HepG2 (cell line): Measurements from ENCODE around the gene AKAIN1. TPM values are rescaled to one million over a fixed set of nuclear protein-coding genes. Genes with fewer than 3 reads are reported as not detected.

Experiments
- ETV6 ChIP-seq: sonication (generic); formaldehyde crosslinking; conservative IDR thresholded peaks from 2 replicates; pipeline ENCODE4 v1.4.0; 2020; ENCODE audit warnings: missing genetic modification reagents
- FLYWCH1 ChIP-seq: sonication (generic); formaldehyde crosslinking; IDR thresholded peaks from 2 replicates; pipeline ENCODE4 v1.8.1; 2023; ENCODE audit warnings: mild to moderate bottlenecking, missing genetic modification reagents
- KLF9 ChIP-seq: IDR thresholded peaks from 2 replicates; pipeline ENCODE4 v1.6.1; 2016; ENCODE audit warnings: low read depth
- PRMT3 ChIP-seq: sonication (generic); formaldehyde crosslinking; IDR thresholded peaks from 2 replicates; pipeline ENCODE4 v1.8.1; 2022; ENCODE audit warnings: low read depth, mild to moderate bottlenecking, moderate library complexity, missing genetic modification reagents, borderline replicate concordance
- REL ChIP-seq: sonication (generic); formaldehyde crosslinking; conservative IDR thresholded peaks from 2 replicates; pipeline ENCODE4 v1.8.0; 2022; ENCODE audit warnings: mild to moderate bottlenecking, missing genetic modification reagents, moderate library complexity
- RORA ChIP-seq: sonication (generic); formaldehyde crosslinking; IDR thresholded peaks from 2 replicates; pipeline ENCODE4 v1.5.0; 2020; ENCODE audit warnings: mild to moderate bottlenecking, missing genetic modification reagents, moderate library complexity
- ZBTB3 ChIP-seq: sonication (generic); formaldehyde crosslinking; IDR thresholded peaks from 2 replicates; pipeline ENCODE4 v1.4.0; 2020; ENCODE audit warnings: low read depth, mild to moderate bottlenecking, moderate library complexity, missing genetic modification reagents, borderline replicate concordance
- ZFYVE20 ChIP-seq: sonication (generic); formaldehyde crosslinking; IDR thresholded peaks from 2 replicates; pipeline ENCODE4 v1.8.0; 2023; ENCODE audit warnings: low read depth, mild to moderate bottlenecking, moderate library complexity, missing genetic modification reagents, borderline replicate concordance
- ZNF142 ChIP-seq: sonication (generic); formaldehyde crosslinking; IDR thresholded peaks from 2 replicates; pipeline ENCODE4 v1.4.0; 2020; ENCODE audit warnings: missing genetic modification reagents
- ZNF180 ChIP-seq: sonication (generic); formaldehyde crosslinking; IDR thresholded peaks from 2 replicates; pipeline ENCODE4 v1.4.0; 2020; ENCODE audit warnings: low read depth, missing genetic modification reagents, borderline replicate concordance
- ZNF383 ChIP-seq: sonication (generic); formaldehyde crosslinking; IDR thresholded peaks from 2 replicates; pipeline ENCODE4 v1.4.0; 2020; ENCODE audit warnings: missing genetic modification reagents, mild to moderate bottlenecking, borderline replicate concordance
- ZNF777 ChIP-seq: sonication (generic); formaldehyde crosslinking; IDR thresholded peaks from 2 replicates; pipeline ENCODE4 v1.4.0; 2020; ENCODE audit warnings: missing genetic modification reagents
- polyA plus RNA-seq, 8 experiments: library from polyadenylated mRNA; depleted of rRNA in 3 of 8; stranded (reverse) in 7 of 8; unstranded in 1 of 8; fragments of >200 nt; fragmentation: Illumina TruSeq in 4 of 8; extraction: Trizol in 4 of 8; gene quantifications; 2 replicates each; pipeline versions ENCODE4 v1.2.1 to v1.2.3, GENCODE V29; 2011 to 2016; ENCODE audit warnings: low read depth in 4 of 8, missing spikeins in 1 of 8, mixed read lengths in 1 of 8; ENCODE audit not compliant: insufficient read depth in 1 of 8
- total RNA-seq, 5 experiments: library from RNA; depleted of rRNA; stranded (reverse); fragments of >200 nt; fragmentation: Illumina TruSeq; extraction: Trizol; gene quantifications; 2 replicates each; pipeline ENCODE4 v1.2.3, GENCODE V29; 2016; ENCODE audit warnings: low read depth in 1 of 5
- TF ChIP-seq, protein P1 (sequence below): IDR thresholded peaks from 2 replicates; pipeline ENCODE4 v1.6.1; 2012; ENCODE audit warnings: low read depth, low read length, improper control_type of control experiment
- TF ChIP-seq, protein P2 (sequence below): IDR thresholded peaks from 2 replicates; pipeline ENCODE4 v1.6.1; 2016

The AKAIN1 gene
- total and polyA plus RNA-seq, 2 of the 13 experiments (the other 11 are each of a cell fraction or from before 2014, with no cell fraction given): not detected

- TF ChIP-seq, protein P1, sequence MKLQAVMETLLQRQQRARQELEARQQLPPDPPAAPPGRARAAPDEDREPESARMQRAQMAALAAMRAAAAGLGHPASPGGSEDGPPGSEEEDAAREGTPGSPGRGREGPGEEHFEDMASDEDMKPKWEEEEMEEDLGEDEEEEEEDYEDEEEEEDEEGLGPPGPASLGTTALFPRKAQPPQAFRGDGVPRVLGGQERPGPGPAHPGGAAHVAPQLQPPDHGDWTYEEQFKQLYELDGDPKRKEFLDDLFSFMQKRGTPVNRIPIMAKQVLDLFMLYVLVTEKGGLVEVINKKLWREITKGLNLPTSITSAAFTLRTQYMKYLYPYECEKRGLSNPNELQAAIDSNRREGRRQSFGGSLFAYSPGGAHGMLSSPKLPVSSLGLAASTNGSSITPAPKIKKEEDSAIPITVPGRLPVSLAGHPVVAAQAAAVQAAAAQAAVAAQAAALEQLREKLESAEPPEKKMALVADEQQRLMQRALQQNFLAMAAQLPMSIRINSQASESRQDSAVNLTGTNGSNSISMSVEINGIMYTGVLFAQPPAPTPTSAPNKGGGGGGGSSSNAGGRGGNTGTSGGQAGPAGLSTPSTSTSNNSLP: no peak
- no peak for TF ChIP-seq ZNF383
- no peak for TF ChIP-seq ZNF777 (CRISPR knock-in tag)
- TF ChIP-seq ZFYVE20 (CRISPR knock-in tag): no peak
- TF ChIP-seq FLYWCH1 (CRISPR knock-in tag): no peak
- no peak for TF ChIP-seq ZNF142
- TF ChIP-seq ZBTB3 (CRISPR knock-in tag): no peak
- TF ChIP-seq ZNF180 (CRISPR knock-in tag): no peak
- no peak for TF ChIP-seq PRMT3
- TF ChIP-seq RORA: no peak
- no peak for TF ChIP-seq ETV6 (CRISPR knock-in tag)
- TF ChIP-seq, protein P2, sequence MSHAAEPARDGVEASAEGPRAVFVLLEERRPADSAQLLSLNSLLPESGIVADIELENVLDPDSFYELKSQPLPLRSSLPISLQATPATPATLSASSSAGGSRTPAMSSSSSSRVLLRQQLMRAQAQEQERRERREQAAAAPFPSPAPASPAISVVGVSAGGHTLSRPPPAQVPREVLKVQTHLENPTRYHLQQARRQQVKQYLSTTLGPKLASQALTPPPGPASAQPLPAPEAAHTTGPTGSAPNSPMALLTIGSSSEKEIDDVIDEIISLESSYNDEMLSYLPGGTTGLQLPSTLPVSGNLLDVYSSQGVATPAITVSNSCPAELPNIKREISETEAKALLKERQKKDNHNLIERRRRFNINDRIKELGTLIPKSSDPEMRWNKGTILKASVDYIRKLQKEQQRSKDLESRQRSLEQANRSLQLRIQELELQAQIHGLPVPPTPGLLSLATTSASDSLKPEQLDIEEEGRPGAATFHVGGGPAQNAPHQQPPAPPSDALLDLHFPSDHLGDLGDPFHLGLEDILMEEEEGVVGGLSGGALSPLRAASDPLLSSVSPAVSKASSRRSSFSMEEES (CRISPR knock-in tag): no peak
- no peak for TF ChIP-seq REL (CRISPR knock-in tag)
- TF ChIP-seq KLF9: no peak
- TF ChIP-seq, all 625 proteins: peak for 0
Observed at GRCh38 chr18:5173646-5174045, 23.4 kb downstream of the AKAIN1 start (continued).
